B cell (primary cell): Measurements from ENCODE around the gene PARS2.

Experiments
- EZH2 ChIP-seq: IDR thresholded peaks from 2 replicates; pipeline ENCODE4 v1.6.1; 2012; ENCODE audit warnings: borderline replicate concordance, low read depth, mild to moderate bottlenecking, moderate library complexity, low read length; ENCODE audit not compliant: insufficient read depth, poor library complexity, severe bottlenecking
- TF ChIP-seq, protein P1 (sequence below): fragments of 200-600 bp; IDR thresholded peaks from one replicate; pipeline ENCODE4 v1.8.0; 2022; ENCODE audit warnings: antibody characterized with exemption, mild to moderate bottlenecking

DNA sequence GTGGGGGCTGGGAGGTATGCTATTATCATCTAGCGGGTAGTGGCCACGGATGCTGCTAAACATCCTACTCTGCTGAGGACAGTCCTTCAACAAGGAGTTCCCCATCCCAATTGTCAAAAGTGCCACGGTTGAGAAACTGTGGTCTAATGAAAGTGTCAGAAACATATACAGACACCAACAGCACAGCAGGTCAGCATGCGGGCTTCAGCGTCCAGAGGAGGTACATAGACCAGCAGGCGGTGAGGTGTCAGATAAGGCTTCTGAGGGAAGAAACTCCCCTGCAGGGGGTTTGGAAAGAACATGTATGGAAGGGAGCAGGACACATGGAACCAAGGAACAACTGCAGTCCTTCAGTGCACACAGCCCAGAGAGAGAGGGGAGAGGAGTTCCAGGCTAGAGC is 53.5 kb downstream of the PARS2 start:
- TF ChIP-seq, protein P1, sequence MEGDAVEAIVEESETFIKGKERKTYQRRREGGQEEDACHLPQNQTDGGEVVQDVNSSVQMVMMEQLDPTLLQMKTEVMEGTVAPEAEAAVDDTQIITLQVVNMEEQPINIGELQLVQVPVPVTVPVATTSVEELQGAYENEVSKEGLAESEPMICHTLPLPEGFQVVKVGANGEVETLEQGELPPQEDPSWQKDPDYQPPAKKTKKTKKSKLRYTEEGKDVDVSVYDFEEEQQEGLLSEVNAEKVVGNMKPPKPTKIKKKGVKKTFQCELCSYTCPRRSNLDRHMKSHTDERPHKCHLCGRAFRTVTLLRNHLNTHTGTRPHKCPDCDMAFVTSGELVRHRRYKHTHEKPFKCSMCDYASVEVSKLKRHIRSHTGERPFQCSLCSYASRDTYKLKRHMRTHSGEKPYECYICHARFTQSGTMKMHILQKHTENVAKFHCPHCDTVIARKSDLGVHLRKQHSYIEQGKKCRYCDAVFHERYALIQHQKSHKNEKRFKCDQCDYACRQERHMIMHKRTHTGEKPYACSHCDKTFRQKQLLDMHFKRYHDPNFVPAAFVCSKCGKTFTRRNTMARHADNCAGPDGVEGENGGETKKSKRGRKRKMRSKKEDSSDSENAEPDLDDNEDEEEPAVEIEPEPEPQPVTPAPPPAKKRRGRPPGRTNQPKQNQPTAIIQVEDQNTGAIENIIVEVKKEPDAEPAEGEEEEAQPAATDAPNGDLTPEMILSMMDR = no peak
- no peak for TF ChIP-seq EZH2
